ENCODE results near the gene ZBTB7C. TPM values are rescaled to one million over a fixed set of nuclear protein-coding genes. Genes with fewer than 3 reads are reported as not detected.

ZBTB7C gene
- total RNA-seq, 1 donor from 2014 or later: 1.1 TPM

GRCh38 chr18:48007381-48007780, 401.8 kb downstream of the ZBTB7C start:
- no peaks in the 10 kb centered on the region for H3K36me3 ChIP-seq (ENCODE audit: control insufficient read depth, insufficient read depth, low read length)
- H3K4me3 ChIP-seq (ENCODE audit: low read depth, low read length): no peak overlapping the region
- TF ChIP-seq CTCF (IDR thresholded peaks at IDR 0.05; ENCODE audit: insufficient read depth, low read length, poor library complexity, severe bottlenecking): no peak
- no peaks in the 10 kb centered on the region for H3K27me3 ChIP-seq (ENCODE audit: control insufficient read depth, insufficient read depth, low read length)
- no peak for DNase-seq (ENCODE audit: low read depth)

- H3K36me3 ChIP-seq (ENCODE audit: control insufficient read depth, insufficient read depth, low read length): no peaks in the 10 kb centered on the region
- H3K27me3 ChIP-seq (ENCODE audit: control insufficient read depth, insufficient read depth, low read length): no peaks in the 10 kb centered on the region
- no peak for DNase-seq (ENCODE audit: low read depth)
- no peak overlapping the region for H3K4me3 ChIP-seq (ENCODE audit: low read depth, low read length)
- TF ChIP-seq CTCF (IDR thresholded peaks at IDR 0.05; ENCODE audit: insufficient read depth, low read length, poor library complexity, severe bottlenecking): no peak
Measured at GRCh38 chr18:48006415-48007175, 402.6 kb downstream of the ZBTB7C start.

- Histone ChIP-seq H3K27me3 (ENCODE audit: control insufficient read depth, insufficient read depth, low read length) (no peaks in the 10 kb centered on the region), H3K36me3 (ENCODE audit: control insufficient read depth, insufficient read depth, low read length) (no peaks in the 10 kb centered on the region), H3K4me3 (ENCODE audit: low read depth, low read length) (no peak overlapping the region)
- DNase-seq (ENCODE audit: low read depth): no peak
- no peak for TF ChIP-seq CTCF (IDR thresholded peaks at IDR 0.05; ENCODE audit: insufficient read depth, low read length, poor library complexity, severe bottlenecking)
Measured at GRCh38 chr18:48004577-48004976, 404.6 kb downstream of the ZBTB7C start.

GRCh38 chr18:48003426-48004349, 405.5 kb downstream of the ZBTB7C start:
- Histone ChIP-seq H3K36me3 (ENCODE audit: control insufficient read depth, insufficient read depth, low read length) (no peaks in the 10 kb centered on the region), H3K27me3 (ENCODE audit: control insufficient read depth, insufficient read depth, low read length) (no peaks in the 10 kb centered on the region), H3K4me3 (ENCODE audit: low read depth, low read length) (no peak overlapping the region)
- DNase-seq (ENCODE audit: low read depth): peak; percentile 82
- TF ChIP-seq CTCF (IDR thresholded peaks at IDR 0.05; ENCODE audit: insufficient read depth, low read length, poor library complexity, severe bottlenecking): no peak

GRCh38 chr18:48002933-48003365, 406.2 kb downstream of the ZBTB7C start:
- Histone ChIP-seq H3K36me3 (ENCODE audit: control insufficient read depth, insufficient read depth, low read length) (no peaks in the 10 kb centered on the region), H3K4me3 (ENCODE audit: low read depth, low read length) (no peak overlapping the region), H3K27me3 (ENCODE audit: control insufficient read depth, insufficient read depth, low read length) (no peaks in the 10 kb centered on the region)
- peak; percentile 91 for DNase-seq (ENCODE audit: low read depth)
- no peak for TF ChIP-seq CTCF (IDR thresholded peaks at IDR 0.05; ENCODE audit: insufficient read depth, low read length, poor library complexity, severe bottlenecking)

All from kidney epithelial cell (primary cell).